ENCODE results near the gene SF3A2.
"Not testable (repeated sequence)": the region's sequence is repeated elsewhere in the genome, so short reads cannot be mapped to it uniquely, and the experiment has no call there.

Gene SF3A2

GRCh38 chr19:2280633-2281264 is 44.1 kb downstream of the SF3A2 start (continued):
- TF ChIP-seq SCRT1 (tag by site-specific recombination; IDR thresholded peaks at IDR 0.05; ENCODE audit: borderline replicate concordance), result peak; percentile 93
- TF ChIP-seq PATZ1 (tag by site-specific recombination; IDR thresholded peaks at IDR 0.05), result no peak
- no peak for TF ChIP-seq ZNF654 (tag by site-specific recombination; IDR thresholded peaks at IDR 0.05; ENCODE audit: low read depth)
- no peak for TF ChIP-seq KLF9 (tag by site-specific recombination; IDR thresholded peaks at IDR 0.05; ENCODE audit: low read depth)
- TF ChIP-seq ZNF214 (tag by site-specific recombination; IDR thresholded peaks at IDR 0.05; ENCODE audit: borderline replicate concordance), result no peak
- TF ChIP-seq ZNF776 (tag by site-specific recombination; IDR thresholded peaks at IDR 0.05; ENCODE audit: borderline replicate concordance), result no peak
- TF ChIP-seq, protein P1, sequence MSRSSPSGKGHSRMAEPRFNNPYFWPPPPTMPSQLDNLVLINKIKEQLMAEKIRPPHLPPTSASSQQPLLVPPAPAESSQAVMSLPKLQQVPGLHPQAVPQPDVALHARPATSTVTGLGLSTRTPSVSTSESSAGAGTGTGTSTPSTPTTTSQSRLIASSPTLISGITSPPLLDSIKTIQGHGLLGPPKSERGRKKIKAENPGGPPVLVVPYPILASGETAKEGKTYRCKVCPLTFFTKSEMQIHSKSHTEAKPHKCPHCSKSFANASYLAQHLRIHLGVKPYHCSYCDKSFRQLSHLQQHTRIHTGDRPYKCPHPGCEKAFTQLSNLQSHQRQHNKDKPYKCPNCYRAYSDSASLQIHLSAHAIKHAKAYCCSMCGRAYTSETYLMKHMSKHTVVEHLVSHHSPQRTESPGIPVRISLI (tag by site-specific recombination; IDR thresholded peaks at IDR 0.05), result no peak
- TF ChIP-seq ZNF302 (tag by site-specific recombination; IDR thresholded peaks at IDR 0.05; ENCODE audit: low read depth), result no peak
- TF ChIP-seq, protein P2, sequence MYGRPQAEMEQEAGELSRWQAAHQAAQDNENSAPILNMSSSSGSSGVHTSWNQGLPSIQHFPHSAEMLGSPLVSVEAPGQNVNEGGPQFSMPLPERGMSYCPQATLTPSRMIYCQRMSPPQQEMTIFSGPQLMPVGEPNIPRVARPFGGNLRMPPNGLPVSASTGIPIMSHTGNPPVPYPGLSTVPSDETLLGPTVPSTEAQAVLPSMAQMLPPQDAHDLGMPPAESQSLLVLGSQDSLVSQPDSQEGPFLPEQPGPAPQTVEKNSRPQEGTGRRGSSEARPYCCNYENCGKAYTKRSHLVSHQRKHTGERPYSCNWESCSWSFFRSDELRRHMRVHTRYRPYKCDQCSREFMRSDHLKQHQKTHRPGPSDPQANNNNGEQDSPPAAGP (tag by site-specific recombination; IDR thresholded peaks at IDR 0.05), result 0 out of 2 replicates have a peak, but pooled peaks have one; percentile 25
- no peak for TF ChIP-seq YY1 (tag by site-specific recombination; IDR thresholded peaks at IDR 0.05)
- TF ChIP-seq ZNF600 (tag by site-specific recombination; IDR thresholded peaks at IDR 0.05), result no peak
- peak; percentile 59; the same call in 1 of the 2 replicates for TF ChIP-seq ZNF768 (tag by site-specific recombination; IDR thresholded peaks at IDR 0.05)
- TF ChIP-seq SCRT2 (tag by site-specific recombination; IDR thresholded peaks at IDR 0.05), result peak; percentile 95
- TF ChIP-seq, protein P3, sequence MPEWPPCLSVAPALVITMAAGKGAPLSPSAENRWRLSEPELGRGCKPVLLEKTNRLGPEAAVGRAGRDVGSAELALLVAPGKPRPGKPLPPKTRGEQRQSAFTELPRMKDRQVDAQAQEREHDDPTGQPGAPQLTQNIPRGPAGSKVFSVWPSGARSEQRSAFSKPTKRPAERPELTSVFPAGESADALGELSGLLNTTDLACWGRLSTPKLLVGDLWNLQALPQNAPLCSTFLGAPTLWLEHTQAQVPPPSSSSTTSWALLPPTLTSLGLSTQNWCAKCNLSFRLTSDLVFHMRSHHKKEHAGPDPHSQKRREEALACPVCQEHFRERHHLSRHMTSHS (tag by site-specific recombination; IDR thresholded peaks at IDR 0.05), result no peak
- TF ChIP-seq, protein P4, sequence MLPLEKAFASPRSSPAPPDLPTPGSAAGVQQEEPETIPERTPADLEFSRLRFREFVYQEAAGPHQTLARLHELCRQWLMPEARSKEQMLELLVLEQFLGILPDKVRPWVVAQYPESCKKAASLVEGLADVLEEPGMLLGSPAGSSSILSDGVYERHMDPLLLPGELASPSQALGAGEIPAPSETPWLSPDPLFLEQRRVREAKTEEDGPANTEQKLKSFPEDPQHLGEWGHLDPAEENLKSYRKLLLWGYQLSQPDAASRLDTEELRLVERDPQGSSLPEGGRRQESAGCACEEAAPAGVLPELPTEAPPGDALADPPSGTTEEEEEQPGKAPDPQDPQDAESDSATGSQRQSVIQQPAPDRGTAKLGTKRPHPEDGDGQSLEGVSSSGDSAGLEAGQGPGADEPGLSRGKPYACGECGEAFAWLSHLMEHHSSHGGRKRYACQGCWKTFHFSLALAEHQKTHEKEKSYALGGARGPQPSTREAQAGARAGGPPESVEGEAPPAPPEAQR (tag by site-specific recombination; IDR thresholded peaks at IDR 0.05), result no peak

- TF ChIP-seq ZNF768 (tag by site-specific recombination; IDR thresholded peaks at IDR 0.05) (peak; percentile 90), PRDM4 (tag by site-specific recombination; IDR thresholded peaks at IDR 0.05) (peak; percentile 40; the same call in 1 of the 2 replicates)
- H3K9me3 ChIP-seq (ENCODE audit: control insufficient read depth, insufficient read depth, low read depth, low read length); H3K4me3 ChIP-seq (ENCODE audit: low read depth, low read length); H3K36me3 ChIP-seq (ENCODE audit: control insufficient read depth in 2 of 2, insufficient read depth in 1 of 2, low read length in 2 of 2); H3K4me1 ChIP-seq (ENCODE audit: control insufficient read depth, insufficient read depth, low read length); H3K27ac ChIP-seq (ENCODE audit: extremely low read depth, low read depth, low read length): not testable (repeated sequence)
- ChIA-PET POLR2A (interaction anchor here (0.6 kb wide), 1 partner anchor 443 kb away, joined by 5 read pairs; no protein-coding TSS in a partner anchor), CTCF (interaction anchor here (0.6 kb wide), 1 partner anchor 330 kb away, joined by 3 read pairs; no protein-coding TSS in a partner anchor)
Observed at GRCh38 chr19:2281265-2282061, 44.8 kb downstream of the SF3A2 start.
